GM20000 (cell line): ENCODE results near the gene CYRIA.

Experiments
- DNase-seq: peaks from one replicate; pipeline ENCODE4 v3.0.0; 2012; ENCODE audit warnings: low spot score
- TF ChIP-seq, protein P1 (sequence below): IDR thresholded peaks from 2 replicates; pipeline ENCODE4 v1.5.1; 2012; ENCODE audit warnings: mild to moderate bottlenecking, control low read depth; ENCODE audit errors: extremely low read depth, missing control alignments

CYRIA gene

GRCh38 chr2:16671760-16672159, 6.1 kb upstream of the CYRIA start:
- DNase-seq: no peak
- TF ChIP-seq, protein P1, sequence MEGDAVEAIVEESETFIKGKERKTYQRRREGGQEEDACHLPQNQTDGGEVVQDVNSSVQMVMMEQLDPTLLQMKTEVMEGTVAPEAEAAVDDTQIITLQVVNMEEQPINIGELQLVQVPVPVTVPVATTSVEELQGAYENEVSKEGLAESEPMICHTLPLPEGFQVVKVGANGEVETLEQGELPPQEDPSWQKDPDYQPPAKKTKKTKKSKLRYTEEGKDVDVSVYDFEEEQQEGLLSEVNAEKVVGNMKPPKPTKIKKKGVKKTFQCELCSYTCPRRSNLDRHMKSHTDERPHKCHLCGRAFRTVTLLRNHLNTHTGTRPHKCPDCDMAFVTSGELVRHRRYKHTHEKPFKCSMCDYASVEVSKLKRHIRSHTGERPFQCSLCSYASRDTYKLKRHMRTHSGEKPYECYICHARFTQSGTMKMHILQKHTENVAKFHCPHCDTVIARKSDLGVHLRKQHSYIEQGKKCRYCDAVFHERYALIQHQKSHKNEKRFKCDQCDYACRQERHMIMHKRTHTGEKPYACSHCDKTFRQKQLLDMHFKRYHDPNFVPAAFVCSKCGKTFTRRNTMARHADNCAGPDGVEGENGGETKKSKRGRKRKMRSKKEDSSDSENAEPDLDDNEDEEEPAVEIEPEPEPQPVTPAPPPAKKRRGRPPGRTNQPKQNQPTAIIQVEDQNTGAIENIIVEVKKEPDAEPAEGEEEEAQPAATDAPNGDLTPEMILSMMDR: no peak

DNA sequence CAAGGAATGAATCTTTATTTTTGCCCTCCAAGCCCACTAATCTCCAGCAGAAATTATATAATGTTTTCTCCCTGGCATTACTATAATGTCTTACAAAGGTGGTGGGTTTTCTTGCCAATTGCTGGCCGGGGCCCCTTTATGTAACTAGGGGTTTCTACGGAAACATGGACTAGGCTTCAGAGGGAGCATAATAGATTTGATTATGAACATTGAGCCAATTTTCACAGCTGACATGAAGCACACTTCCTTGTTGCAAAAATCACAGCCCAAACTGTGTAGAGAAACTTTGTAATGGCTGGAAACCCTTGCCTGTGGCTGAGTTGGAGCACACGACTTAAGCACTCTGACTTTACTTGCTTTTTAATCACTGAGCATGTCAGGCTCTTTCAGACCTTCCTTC, 3.8 kb upstream of the CYRIA start:
- DNase-seq: no peak
- TF ChIP-seq, protein P1: no peak

GRCh38 chr2:16666449-16666801, 791 bp upstream of the CYRIA start:
- DNase-seq: no peak
- TF ChIP-seq, protein P1: no peak

- TF ChIP-seq, protein P1: no peak
- no peak for DNase-seq
Observed at GRCh38 chr2:16664809-16665747, 556 bp downstream of the CYRIA start.

GRCh38 chr2:16664052-16664731, 1.4 kb downstream of the CYRIA start:
- TF ChIP-seq, protein P1: no peak
- DNase-seq: peak; percentile 47

- TF ChIP-seq, protein P1: no peak
- no peak for DNase-seq
Observed at GRCh38 chr2:16663121-16663905, 2.3 kb downstream of the CYRIA start.
